Activated CD4-positive, alpha-beta T cell treated with anti-CD3 and anti-CD28 coated beads for 1 hour (primary cell): ENCODE results near the gene ENHO.
"Not testable (repeated sequence)": the region's sequence is repeated elsewhere in the genome, so short reads cannot be mapped to it uniquely, and the experiment has no call there.

Experiments used
- DNase-seq: peaks from one replicate; pipeline ENCODE4 v3.0.0-alpha.2; 2020

The ENHO gene

DNA sequence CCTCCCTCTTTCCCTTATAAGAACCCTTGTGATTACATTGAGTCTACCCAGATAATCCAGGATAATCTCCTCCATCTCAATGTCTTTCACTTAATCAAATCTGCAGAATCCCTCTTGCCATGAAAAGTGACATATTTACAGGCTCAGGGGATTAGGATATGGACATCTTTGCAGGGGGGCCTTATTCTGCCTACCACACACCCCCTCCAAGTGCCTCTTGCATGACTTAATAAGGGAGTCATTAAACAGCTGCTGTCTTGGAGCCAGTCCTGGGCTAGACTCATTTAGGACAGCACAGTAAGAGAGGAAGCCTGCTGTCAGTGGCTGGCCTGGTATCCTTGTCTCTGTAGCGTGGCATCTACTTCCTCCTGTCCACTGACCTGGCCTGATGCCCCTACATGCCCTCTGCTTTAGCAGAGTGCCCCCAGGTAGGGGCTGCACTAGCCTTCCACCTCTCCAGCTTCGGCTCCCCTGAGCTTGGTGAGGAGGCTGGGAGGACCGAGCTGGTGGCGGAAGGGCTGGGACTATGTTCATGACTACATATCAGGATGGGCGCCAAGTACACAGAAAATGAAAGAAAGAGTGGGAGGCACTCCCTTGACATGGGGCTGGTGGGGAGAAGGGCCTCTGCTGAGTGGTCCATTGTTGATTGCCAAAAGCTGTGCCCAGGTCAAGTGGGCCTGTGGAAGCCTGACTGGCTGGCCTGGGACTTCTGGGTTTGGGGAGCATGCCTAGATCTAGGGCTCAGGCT is 17.2 kb downstream of the ENHO start:
- no peak for DNase-seq

DNA sequence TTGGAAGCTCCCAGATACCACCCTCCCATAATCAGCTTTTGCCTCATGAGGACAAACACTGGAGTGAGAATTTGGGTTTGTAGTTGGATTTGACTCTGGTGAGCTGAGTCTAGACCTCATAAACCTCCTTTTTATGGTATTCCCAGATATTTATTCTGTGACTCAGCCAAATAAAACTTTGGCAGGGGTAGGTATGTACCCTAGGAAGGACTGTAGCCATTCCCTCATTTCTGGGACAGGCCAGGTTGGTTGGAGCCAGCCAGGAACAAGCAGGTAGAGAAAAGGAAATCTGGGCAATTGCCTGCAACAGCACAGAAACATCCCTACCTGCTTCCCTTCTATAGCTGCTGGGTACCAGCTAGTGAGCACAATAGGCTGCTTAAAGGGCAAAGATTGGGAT is 19.4 kb downstream of the ENHO start:
- DNase-seq = no peak

- no peak for DNase-seq
Measured at GRCh38 chr9:34502891-34503290, 19.9 kb downstream of the ENHO start.

GRCh38 chr9:34502471-34502870 is 20.3 kb downstream of the ENHO start:
- no peak for DNase-seq

GRCh38 chr9:34501889-34502425 is 20.8 kb downstream of the ENHO start:
- DNase-seq = no peak

DNA sequence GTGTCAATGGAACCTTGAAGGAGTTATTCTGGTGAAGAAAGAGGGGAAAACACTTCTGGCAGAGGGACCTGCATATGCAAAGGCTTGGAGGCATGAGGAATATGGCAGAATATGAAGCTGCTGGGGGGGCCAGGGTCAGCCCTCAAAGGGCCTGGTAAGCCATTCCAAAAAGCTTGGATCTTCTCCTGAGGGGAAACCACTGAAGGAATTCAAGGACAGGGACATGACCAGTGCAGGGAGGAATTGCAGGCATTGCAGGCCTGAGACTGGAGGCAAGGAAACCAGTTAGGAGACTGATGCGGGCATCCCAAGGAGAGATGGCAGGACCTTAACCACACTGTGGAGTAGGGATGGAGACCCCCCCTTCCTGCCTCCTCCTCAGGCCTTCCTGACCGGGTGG is 21.4 kb downstream of the ENHO start:
- DNase-seq = no peak

GRCh38 chr9:34500623-34501267 is 22.0 kb downstream of the ENHO start:
- DNase-seq = peak; percentile 60

DNA sequence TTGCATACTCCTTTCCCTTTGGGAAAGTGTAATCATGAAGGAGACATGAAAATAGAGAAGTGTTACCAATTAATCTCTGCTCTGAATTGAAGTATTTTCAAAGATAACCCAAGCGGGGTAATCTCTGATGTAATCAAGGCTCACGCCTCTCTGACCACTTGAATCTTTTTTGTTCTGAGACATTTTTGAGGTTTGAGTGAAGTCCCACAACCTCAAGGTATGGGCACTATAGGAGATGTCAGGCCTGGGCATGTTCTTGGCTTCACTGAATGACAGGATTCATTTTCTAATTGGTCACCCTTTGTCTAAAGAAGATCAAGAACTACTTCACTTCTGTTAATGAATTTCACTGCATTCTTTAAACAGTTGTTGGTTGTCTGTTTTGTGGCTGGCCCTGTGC is 23.7 kb downstream of the ENHO start:
- no peak for DNase-seq

GRCh38 chr9:34498553-34498952 is 24.2 kb downstream of the ENHO start:
- no peak for DNase-seq

DNA sequence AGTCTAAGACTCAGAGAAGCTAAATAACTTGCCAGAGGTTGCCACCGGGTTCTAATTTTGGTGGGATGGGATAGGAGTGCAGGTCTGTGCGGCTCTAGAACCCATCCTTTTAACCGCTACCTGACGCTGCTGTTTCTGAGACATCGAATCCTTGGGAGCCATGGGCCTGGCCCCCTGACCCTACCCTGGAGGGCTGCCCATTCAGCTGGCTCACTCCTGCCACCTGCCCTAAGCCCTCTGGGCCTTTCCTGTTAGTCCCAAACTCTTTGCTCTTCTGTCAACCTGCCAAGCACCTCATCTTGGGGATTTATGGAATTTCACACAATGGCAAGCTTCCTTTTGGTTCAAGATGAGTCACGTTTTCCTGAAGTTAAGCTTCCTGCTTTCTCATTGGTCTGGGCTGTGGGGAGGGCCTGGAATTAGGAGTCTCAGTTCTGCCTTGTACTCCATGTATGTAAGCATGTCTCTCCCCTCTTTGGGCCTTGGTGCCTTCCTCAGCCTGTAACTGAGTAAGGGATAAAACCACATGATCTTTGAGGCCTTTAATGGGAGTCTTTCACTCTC is 26.6 kb downstream of the ENHO start:
- DNase-seq = no peak

DNA sequence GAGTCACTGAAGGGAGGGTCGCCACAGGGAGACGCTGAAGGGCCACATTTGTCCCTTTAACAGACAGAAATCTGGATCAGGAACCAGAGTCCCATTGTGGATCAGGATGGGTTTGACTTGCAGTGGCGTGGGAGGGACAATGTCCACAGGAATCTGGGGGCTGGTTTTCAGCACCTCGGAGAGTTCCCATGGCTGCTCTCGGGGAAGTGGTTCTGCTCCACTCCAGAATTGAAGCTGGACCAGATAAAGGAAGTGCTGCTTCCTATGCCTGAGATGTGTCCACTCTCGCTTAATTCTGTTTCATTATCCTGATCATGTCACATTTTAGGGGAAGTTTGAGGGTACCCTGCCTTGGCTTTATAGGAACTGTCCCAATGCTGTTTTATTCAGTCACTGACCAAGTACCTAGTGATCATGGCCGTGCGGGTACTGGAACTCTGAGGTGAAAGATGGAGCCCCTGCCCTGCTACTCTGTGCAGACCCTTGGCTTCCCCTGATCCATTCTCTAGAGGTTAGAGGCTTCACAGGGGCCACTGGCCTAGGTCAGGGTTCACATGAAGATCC is 28.7 kb downstream of the ENHO start:
- DNase-seq = no peak

DNA sequence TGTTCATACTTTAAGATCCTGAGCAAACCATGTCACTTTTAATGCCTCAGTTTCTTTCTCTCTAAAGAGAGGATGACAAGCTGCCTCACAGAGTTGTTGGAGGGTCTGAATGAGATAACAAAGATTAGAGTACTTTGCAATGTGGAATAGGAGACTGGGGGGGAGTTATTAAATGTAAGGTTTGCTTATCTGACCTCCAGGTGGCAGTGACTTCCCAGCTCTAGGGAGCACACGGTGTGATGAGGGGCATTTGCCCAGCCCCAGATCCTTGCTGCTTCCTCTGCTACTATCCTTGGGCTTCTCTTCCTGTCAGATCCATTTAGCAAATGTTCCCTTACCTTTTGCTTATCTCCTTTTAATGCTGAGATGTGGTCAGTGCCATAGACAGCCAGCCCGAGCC is 30.7 kb downstream of the ENHO start:
- no peak for DNase-seq

GRCh38 chr9:34491596-34491995 is 31.2 kb downstream of the ENHO start:
- no peak for DNase-seq

GRCh38 chr9:34490760-34491159 is 32.0 kb downstream of the ENHO start:
- DNase-seq = no peak

DNA sequence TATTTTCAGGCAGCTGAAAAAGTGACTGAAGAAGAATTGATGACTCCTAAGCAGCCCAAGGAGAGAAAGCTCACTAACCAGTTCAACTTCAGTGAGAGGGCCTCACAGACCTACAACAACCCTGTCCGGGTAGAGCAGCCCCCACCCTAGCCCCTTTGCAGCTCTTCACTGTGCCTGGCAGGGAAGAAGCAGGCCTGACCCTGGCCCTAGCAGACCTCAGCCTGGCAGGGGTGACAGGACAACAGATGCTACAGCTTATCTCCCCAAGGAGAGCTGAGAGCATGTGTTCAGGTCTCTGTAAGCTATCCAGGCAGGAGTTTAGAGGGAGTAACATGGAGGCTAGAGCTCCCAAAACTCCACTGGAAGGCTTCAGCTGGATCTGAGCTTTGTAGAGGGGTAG is 32.4 kb downstream of the ENHO start:
- DNase-seq = no peak

- DNase-seq = no peak
Measured at GRCh38 chr9:34486572-34486971, 36.2 kb downstream of the ENHO start.

DNA sequence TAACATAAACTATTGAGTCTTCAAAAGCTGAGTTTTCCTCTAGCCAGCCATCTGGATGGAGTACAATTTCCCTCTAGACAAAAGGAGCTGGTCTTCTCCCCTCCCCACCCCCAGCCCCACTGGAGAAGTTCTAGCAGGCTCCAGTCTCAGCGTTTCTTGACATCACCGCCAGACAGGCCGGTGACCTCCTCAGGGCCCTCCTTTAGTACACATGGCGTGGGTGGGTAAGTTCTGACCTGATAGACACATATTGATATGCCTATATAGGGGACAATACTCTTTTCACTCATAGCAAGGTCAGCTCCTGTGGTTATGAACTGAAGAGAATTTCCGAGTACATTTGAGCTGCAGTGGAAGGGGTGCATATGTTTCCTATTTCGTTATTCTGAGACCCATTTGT is 37.0 kb downstream of the ENHO start:
- DNase-seq = no peak

DNA sequence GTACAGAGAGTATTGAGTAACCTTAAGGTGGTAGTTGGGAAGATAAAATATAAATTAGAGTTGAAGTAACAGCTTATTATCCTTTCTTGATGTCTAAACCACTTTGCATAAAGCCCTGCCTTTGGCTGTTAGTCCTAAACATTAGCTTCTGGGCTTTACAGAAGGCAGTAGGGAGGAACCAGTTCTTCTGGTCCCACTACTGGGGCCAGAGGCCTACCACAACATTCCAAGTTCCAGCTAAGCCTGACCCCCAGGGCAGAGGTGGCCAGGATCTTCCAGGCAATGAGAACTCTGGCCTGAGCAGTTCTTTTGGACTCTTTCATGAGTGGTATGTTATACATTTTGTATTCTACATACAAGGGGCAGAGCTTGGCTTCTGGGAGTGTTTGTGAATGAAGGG is 38.1 kb downstream of the ENHO start:
- DNase-seq = no peak

DNA sequence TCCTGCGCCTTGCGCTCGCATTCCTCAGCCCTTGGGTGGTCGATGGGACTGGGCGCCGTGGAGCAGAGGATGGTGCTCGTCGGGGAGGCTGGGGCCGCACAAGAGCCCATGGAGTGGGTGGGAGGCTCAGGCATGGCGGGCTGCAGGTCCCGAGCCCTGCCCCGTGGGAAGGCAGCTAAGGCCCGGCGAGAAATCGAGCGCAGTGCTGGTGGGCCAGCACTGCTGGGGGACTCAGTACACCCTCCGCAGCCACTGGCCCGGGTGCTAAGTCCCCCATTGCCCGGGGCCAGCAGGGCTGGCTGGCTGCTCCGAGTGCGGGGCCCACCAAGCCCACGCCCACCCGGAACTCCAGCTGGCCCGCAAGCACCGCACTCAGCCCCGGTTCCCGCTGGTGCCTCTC is 40.0 kb downstream of the ENHO start:
- not testable (repeated sequence) for DNase-seq

DNA sequence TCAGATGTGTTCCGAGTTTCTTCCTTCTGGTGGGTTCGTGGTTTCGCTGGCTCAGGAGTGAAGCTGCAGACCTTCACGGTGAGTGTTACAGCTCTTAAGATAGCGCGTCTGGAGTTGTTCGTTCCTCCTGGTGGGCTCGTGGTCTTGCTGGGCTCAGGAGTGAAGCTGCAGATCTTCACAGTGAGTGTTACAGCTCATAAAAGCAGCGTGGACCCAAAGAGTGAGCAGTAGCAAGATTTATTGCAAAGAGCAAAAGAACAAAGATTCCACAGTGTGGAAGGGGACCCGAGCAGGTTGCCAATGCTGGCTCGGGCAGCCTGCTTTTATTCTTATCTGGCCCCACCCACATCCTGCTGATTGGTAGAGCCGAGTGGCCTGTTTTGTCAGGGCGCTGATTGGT is 41.2 kb downstream of the ENHO start:
- DNase-seq = not testable (repeated sequence)

DNA sequence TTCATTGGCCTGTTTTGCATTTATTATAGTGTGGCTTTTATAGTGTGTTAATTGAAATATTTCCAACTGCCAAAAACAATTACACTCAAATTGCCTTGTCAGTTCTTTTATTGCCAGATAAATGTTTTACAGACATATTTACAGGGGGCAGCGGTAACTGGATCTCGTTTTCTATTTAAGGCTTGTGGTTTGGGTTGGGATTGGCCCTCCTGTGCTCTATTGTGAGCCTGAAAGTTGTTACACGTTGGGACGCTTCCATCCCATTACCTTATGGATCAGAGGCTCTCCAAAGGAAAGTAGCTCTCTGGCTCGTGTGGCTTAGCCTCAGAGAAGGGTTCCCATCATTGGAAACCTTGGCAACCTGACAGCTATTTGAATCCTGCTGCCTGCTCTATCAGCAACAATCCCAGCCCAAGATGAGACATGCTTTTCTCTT is 43.3 kb downstream of the ENHO start:
- DNase-seq = no peak

GRCh38 chr9:34477541-34477940 is 45.2 kb downstream of the ENHO start:
- no peak for DNase-seq

DNA sequence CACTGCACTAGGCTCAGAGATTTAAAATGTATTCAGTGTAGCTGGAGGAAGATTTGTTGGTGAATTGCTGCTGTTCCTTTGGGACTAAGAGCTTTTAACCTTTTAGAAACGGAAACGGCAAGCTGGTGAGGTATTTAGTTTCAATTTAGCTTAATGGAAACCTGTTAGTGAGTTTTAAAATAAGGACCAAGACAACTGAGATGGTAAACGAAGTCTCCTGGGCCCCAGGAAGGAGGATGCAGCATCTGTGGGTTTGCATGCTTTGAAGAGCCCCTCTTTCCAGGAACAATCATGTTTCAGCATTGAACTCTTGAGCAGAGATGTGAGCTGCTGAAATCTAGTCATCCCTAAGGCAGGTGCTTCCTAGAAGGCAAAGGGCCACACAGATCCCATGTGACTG is 47.7 kb downstream of the ENHO start:
- DNase-seq = no peak
